ENCODE data around the gene KCNMB2.

DNA sequence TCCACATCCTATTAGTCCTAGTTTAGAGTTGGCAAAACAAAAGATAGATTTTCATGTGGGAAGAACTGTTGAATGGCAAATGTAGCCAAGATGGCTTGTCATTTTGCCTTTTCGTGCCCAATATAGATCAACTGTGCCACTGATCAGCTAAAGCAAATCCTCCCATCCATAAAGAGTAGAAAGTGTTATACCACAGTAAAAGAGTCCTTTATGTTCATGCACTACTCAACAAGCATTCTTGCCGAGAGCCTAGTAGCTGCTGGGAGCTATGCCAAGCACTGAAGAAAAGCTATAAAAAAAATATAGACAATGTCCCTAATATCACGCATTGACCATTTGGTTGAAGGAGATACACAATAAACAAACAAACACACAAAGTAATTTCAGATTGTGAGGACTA is 225.2 kb downstream of the KCNMB2 start:
- TF ChIP-seq POLR2A (IDR thresholded peaks at IDR 0.05), result no peak
- TF ChIP-seq POLR2AphosphoS5 (IDR thresholded peaks at IDR 0.05), result no peak

Data from upper lobe of left lung (tissue), 4 donors.